HL-60/S4 treated with phorbol 12-myristate 13-acetate at 8.2 ng/mL for 4 days and 3 days (cell line): ENCODE data around the gene TCP11L2.
"Not testable (repeated sequence)": the region's sequence is repeated elsewhere in the genome, so short reads cannot be mapped to it uniquely, and the experiment has no call there.

Experiments used
- in situ Hi-C: fragments of 300-500 bp; cut with MboI; formaldehyde crosslinking; loops from 2 replicates; pipeline ENCODE4 v1.15.0; 2022; ENCODE audit warnings: low sequenced_read_pairs

TCP11L2 gene

GRCh38 chr12:106304001-106304421 is 1.5 kb downstream of the TCP11L2 start:
- in situ Hi-C loops: no loop called here

- in situ Hi-C loops: no loop called here
Measured at GRCh38 chr12:106304797-106305196, 2.3 kb downstream of the TCP11L2 start.

GRCh38 chr12:106305376-106305775 is 2.8 kb downstream of the TCP11L2 start:
- in situ Hi-C loops: no loop called here

- in situ Hi-C loops: no loop called here
Measured at GRCh38 chr12:106307181-106307580, 4.6 kb downstream of the TCP11L2 start.

GRCh38 chr12:106308121-106308520 is 5.6 kb downstream of the TCP11L2 start:
- in situ Hi-C loops: no loop called here

- in situ Hi-C loops: no loop called here
Measured at GRCh38 chr12:106308611-106309010, 6.1 kb downstream of the TCP11L2 start.

- in situ Hi-C loops: no loop called here
Measured at GRCh38 chr12:106309671-106310505, 7.4 kb downstream of the TCP11L2 start.

- in situ Hi-C loops: no loop called here
Measured at GRCh38 chr12:106310687-106311086, 8.2 kb downstream of the TCP11L2 start.

GRCh38 chr12:106311139-106311538 is 8.6 kb downstream of the TCP11L2 start:
- in situ Hi-C loops: no loop called here

- in situ Hi-C loops: not testable (repeated sequence)
Measured at GRCh38 chr12:106313413-106313812, 10.9 kb downstream of the TCP11L2 start.

GRCh38 chr12:106315523-106315922 is 13.0 kb downstream of the TCP11L2 start:
- in situ Hi-C loops: no loop called here

GRCh38 chr12:106317406-106318082 is 15.0 kb downstream of the TCP11L2 start:
- in situ Hi-C loops: no loop called here

GRCh38 chr12:106321139-106321850 is 18.8 kb downstream of the TCP11L2 start:
- in situ Hi-C loops: no loop called here

GRCh38 chr12:106323537-106323936 is 21.0 kb downstream of the TCP11L2 start:
- in situ Hi-C loops: no loop called here

- in situ Hi-C loops: no loop called here
Measured at GRCh38 chr12:106327309-106327869, 24.9 kb downstream of the TCP11L2 start.

- in situ Hi-C loops: no loop called here
Measured at GRCh38 chr12:106328735-106329134, 26.2 kb downstream of the TCP11L2 start.

GRCh38 chr12:106329231-106329982 is 26.9 kb downstream of the TCP11L2 start:
- in situ Hi-C loops: no loop called here

GRCh38 chr12:106331599-106331998 is 29.1 kb downstream of the TCP11L2 start:
- in situ Hi-C loops: no loop called here

GRCh38 chr12:106332536-106332935 is 30.0 kb downstream of the TCP11L2 start:
- in situ Hi-C loops: no loop called here

- in situ Hi-C loops: no loop called here
Measured at GRCh38 chr12:106333010-106333409, 30.5 kb downstream of the TCP11L2 start.

GRCh38 chr12:106333756-106334155 is 31.2 kb downstream of the TCP11L2 start:
- in situ Hi-C loops: no loop called here
